Epithelial cell of esophagus (primary cell): ENCODE measurements around the gene CCDC85C.

Experiments
- DNase-seq: peaks from one replicate; pipeline ENCODE4 v3.0.0; 2010; ENCODE audit warnings: low read depth
- H3K4me3 ChIP-seq: 2 replicates; pipeline ENCODE4 v1.5.1; 2011; ENCODE audit warnings: mild to moderate bottlenecking, low read length, control low read depth
- TF ChIP-seq, protein P1 (sequence below): IDR thresholded peaks from 2 replicates; pipeline ENCODE4 v1.5.1; 2011; ENCODE audit warnings: low read depth, mild to moderate bottlenecking, low read length, control low read depth, inconsistent platforms; ENCODE audit not compliant: insufficient read depth; ENCODE audit errors: missing control alignments

The CCDC85C gene

DNA sequence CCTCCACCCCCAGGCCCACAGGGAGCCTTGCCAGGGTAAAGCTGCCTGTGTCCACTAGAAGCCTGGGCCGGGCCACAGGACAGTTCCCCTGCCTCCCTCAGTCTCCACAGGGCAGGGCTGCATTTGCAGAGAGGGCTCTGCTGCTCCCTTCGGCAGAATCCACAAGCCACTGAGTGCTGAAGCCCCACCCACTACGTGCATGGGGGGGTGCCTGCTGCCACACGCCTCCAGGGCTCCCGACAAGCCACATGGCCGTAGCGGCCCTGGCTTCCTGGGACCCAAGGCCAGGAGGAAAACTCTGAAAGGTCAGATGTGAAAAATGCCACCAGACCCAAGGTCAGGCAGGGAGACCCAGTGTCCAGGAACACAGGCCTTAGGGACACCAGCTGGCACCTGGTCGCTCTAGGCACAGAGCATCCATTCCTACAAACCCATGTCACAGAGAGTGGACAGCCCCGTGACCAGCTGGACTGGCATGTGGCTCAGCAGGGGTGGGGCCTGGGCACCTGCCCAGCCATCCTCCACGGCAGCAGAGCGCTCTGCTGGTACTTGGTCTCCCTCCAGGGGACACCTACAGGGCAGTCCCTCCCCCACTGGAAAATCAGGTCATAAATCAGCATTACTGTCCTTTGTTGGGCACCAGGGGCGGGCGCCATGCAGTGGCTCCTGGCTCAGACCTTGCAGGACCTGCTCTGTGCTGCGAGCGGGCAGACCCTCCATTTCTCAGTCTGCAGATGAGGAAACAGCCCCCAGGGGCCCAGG lies 42.9 kb downstream of the CCDC85C start:
- DNase-seq = no peak
- TF ChIP-seq, protein P1, sequence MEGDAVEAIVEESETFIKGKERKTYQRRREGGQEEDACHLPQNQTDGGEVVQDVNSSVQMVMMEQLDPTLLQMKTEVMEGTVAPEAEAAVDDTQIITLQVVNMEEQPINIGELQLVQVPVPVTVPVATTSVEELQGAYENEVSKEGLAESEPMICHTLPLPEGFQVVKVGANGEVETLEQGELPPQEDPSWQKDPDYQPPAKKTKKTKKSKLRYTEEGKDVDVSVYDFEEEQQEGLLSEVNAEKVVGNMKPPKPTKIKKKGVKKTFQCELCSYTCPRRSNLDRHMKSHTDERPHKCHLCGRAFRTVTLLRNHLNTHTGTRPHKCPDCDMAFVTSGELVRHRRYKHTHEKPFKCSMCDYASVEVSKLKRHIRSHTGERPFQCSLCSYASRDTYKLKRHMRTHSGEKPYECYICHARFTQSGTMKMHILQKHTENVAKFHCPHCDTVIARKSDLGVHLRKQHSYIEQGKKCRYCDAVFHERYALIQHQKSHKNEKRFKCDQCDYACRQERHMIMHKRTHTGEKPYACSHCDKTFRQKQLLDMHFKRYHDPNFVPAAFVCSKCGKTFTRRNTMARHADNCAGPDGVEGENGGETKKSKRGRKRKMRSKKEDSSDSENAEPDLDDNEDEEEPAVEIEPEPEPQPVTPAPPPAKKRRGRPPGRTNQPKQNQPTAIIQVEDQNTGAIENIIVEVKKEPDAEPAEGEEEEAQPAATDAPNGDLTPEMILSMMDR = no peak

DNA sequence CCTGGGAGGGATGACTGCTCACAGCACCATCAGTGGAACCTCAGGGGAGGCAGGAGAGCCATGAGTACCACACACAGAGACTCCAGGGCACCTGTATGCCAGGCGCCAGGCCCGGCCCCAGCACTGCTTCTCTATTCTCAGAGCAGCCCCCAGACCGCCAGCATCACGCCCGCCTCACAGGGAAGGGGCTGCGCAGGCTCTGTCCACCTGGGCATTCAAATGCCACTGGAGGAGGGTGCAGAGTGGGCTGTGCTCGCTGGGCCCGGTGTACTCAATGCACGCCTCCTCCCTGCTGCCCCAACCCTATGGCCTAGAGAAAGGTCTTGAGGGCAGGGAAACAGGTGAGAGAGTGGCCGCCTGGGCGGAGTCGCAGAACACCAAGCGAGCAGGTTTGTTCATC lies 43.6 kb downstream of the CCDC85C start:
- TF ChIP-seq, protein P1 = no peak
- H3K4me3 ChIP-seq = no peak overlapping the region
- no peak for DNase-seq

More for the DNA sequence above, 42.9 kb downstream of the CCDC85C start:
- no peak overlapping the region for H3K4me3 ChIP-seq

DNA sequence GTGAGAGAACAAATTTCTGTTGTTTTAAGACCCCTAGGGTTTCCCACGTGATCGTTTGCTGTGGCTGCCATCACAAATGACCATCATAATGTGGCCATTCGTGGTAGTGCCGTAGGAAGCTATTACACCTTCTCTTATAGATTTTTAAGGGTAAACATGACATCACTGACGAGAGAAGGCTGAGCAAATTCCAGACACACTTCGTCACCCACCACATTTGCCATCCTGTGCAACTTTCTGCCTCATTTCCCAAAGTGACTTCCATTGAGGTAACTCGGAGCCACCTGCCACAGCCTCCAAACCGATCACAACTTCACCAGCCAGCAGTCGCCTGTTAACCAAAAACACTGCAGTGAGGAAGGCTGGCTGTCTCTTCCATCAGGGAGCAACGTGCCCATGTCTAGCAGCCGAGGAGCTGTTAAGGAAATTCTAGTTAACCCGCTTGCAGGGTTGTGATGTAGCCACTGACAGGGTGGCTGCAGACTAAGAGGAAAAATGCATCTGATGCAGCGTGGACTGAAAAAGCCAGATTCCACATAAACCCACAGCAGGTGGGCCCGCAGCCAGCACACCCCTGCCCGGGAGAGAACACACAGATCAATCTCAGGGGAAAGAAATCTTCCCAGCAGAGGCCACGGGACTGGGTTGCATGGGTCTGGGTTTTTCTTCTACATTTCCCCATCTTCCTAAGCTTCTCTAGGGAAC lies 44.6 kb downstream of the CCDC85C start:
- TF ChIP-seq, protein P1 = no peak
- no peak for DNase-seq
- no peak overlapping the region for H3K4me3 ChIP-seq

DNA sequence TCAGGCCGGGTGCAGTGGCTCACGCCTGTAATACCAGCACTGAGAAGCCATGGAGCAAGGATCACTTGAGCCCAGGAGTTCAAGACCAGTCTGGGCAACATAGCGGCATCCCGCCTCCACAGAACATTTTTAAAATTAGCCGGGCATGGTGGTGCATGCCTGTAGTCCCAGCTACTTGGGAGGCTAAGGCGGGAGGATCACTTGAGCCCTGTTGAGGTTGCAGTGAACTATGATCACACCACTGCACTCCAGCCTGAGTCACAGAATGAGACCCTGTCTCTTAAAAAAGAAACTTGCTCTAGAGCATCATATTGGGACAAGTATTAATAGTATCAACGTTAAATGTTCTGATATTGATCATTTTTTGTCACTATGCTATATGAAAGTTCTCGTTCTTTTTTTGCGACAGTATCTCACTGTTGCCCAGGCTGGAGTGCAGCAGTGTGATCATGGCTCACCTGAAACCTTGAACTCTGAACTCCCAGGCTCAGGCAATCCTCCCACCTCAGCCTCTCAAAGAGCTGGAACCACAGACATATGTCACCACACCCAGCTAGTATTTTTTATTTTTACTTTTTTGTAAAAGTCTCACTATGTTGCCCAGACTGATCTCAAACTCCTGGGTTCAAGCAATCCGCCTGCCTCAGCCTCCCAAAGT lies 47.7 kb downstream of the CCDC85C start:
- TF ChIP-seq, protein P1 = no peak
- no peak overlapping the region for H3K4me3 ChIP-seq
- no peak for DNase-seq

DNA sequence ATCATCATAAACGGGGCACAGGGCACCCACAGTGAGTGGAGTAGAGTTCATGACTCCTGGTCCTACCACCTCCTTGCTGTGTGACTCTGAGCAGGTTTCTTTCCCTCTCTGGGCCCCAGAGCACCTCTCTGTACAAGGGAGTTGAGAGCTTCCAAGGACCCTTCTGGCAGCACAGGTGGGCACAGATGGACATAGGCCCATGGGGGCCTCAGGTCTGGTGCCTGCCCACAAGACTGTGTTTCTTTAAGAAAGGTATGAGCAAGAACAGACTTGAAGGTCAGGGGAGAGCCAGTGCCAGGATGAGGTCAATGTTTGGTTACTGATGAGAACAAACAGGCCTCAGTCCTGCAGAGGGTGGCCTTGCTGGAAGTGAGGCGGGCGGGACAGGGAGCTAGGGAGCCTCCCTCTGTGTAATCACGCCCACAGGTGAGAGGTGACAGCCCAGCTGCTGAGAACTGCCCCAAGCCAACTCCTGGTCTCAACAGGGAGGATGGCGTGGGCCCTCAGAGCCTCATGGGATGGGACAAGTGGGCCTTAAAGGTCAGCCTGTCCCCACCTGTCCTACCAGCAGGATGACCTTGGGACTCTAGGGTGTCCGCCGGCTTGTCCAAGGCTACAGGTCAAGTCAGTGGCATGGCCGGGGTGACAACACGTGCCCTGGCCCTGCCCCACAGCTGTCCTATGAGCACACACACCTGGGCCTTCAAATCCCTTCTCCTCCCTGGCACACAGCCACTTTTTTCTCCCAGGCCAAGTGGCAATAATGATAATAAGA lies 49.1 kb downstream of the CCDC85C start:
- TF ChIP-seq, protein P1 = no peak
- no peak overlapping the region for H3K4me3 ChIP-seq
- no peak for DNase-seq

DNA sequence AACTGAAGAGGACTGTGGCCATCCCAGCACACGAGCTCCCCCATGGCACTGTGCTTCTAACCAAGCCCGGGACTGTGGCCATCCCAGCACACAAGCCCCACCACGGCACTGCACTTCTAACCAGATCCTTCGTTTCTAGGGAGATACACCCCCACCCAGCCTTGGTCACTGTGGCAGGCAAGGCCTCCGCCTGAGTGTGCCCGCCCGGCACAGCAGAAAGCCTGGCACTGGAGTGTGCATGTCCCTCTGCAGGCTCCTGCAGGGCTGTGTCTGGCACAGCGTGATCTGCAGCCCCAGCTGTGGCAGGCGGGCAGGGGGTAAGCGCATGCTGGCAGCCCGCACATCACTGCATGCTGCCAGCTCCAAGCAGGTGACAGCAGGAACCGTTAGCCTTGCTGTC lies 49.8 kb downstream of the CCDC85C start:
- TF ChIP-seq, protein P1 = no peak
- no peak overlapping the region for H3K4me3 ChIP-seq
- DNase-seq = no peak
